GM06990 (cell line): ENCODE data around the gene C17orf58.
A peak's percentile ranks its signal among the peaks of the same experiment; 100 is the strongest.
"Not testable (repeated sequence)": the region's sequence is repeated elsewhere in the genome, so short reads cannot be mapped to it uniquely, and the experiment has no call there.

ENCODE experiments used
- DNase-seq: peaks from one replicate; pipeline ENCODE4 v3.0.0-alpha.2; 2011; ENCODE audit not compliant: insufficient read length; ENCODE audit errors: extremely low read depth
- H3K27me3 ChIP-seq: replicated peaks from 2 replicates; pipeline ENCODE4 v1.6.0; 2011; ENCODE audit warnings: low read length; ENCODE audit not compliant: control insufficient read depth, insufficient read depth
- H3K36me3 ChIP-seq: 2 replicates; pipeline ENCODE4 v1.5.1; 2011; ENCODE audit warnings: low read length; ENCODE audit not compliant: control insufficient read depth, insufficient read depth
- H3K4me3 ChIP-seq: replicated peaks from 2 replicates; pipeline ENCODE4 v1.5.1; 2011; ENCODE audit warnings: low read depth, mild to moderate bottlenecking, control low read depth, low read length
- CTCF ChIP-seq: IDR thresholded peaks from 2 replicates; pipeline ENCODE4 v1.5.1; 2011; ENCODE audit warnings: low read length, control low read depth, mild to moderate bottlenecking, inconsistent platforms; ENCODE audit not compliant: insufficient read depth, poor library complexity, severe bottlenecking

The C17orf58 gene

GRCh38 chr17:67974598-67975066 lies 21.6 kb downstream of the C17orf58 start:
- DNase-seq: no peak
- TF ChIP-seq CTCF: no peak
- Histone ChIP-seq H3K4me3 (no peak overlapping the region), H3K36me3 (peaks cover 4% of the 10 kb centered on the region), H3K27me3 (no peaks in the 10 kb centered on the region)

GRCh38 chr17:67974185-67974584 lies 22.1 kb downstream of the C17orf58 start:
- Histone ChIP-seq H3K36me3 (peaks cover 4% of the 10 kb centered on the region), H3K4me3 (no peak overlapping the region), H3K27me3 (no peaks in the 10 kb centered on the region)
- DNase-seq: no peak
- no peak for TF ChIP-seq CTCF

- no peak for TF ChIP-seq CTCF
- Histone ChIP-seq H3K4me3 (no peak overlapping the region), H3K36me3 (peaks cover 5% of the 10 kb centered on the region), H3K27me3 (no peaks in the 10 kb centered on the region)
- DNase-seq: no peak
Observed at GRCh38 chr17:67970783-67971182, 25.5 kb downstream of the C17orf58 start.

GRCh38 chr17:67963145-67963572 lies 33.1 kb downstream of the C17orf58 start:
- not testable (repeated sequence) for DNase-seq, H3K27me3 ChIP-seq, H3K4me3 ChIP-seq, H3K36me3 ChIP-seq
- peak; percentile 55 for TF ChIP-seq CTCF

GRCh38 chr17:67962156-67962555 lies 34.1 kb downstream of the C17orf58 start:
- not testable (repeated sequence) for H3K4me3 ChIP-seq, H3K27me3 ChIP-seq, DNase-seq
- peaks cover 14% of the 10 kb centered on the region for H3K36me3 ChIP-seq

- peaks cover 10% of the 10 kb centered on the region for H3K36me3 ChIP-seq
- H3K4me3 ChIP-seq, DNase-seq, H3K27me3 ChIP-seq: not testable (repeated sequence)
Observed at GRCh38 chr17:67960276-67960675, 36.0 kb downstream of the C17orf58 start.

- DNase-seq: no peak
- Histone ChIP-seq H3K4me3 (no peak overlapping the region), H3K36me3 (peaks cover 10% of the 10 kb centered on the region), H3K27me3 (no peaks in the 10 kb centered on the region)
- TF ChIP-seq CTCF: no peak
Observed at GRCh38 chr17:67959510-67959909, 36.8 kb downstream of the C17orf58 start.
